Measurements from ENCODE around the gene TBC1D32. TPM values are rescaled to one million over a fixed set of nuclear protein-coding genes. Genes with fewer than 3 reads are reported as not detected.
"Not testable (repeated sequence)": the region's sequence is repeated elsewhere in the genome, so short reads cannot be mapped to it uniquely, and the experiment has no call there.

Gene TBC1D32
- total and polyA plus RNA-seq, 5 donors from 2014 or later = 2.2 to 6.0 (median 3.0) TPM

DNA sequence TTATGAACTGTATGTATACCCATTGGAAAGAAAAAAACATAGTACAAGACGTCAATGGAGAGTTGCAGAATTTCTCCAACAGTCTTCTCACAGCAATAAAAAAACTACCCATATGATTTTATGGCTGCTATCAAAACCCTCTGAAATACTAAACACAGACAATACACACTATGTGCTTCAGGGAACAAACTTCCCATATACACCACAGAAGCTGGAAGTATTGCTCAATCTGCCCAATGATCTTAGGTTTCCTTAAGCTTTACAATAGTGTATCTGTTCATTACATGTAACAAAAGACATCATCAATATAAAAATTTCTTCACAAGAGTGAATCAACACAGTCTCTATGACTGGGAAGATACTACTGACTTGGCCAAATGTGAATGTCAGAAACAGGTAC is 150.5 kb downstream of the TBC1D32 start:
- no peak for ATAC-seq (ENCODE audit: low read depth in 2 of 2)
- H3K9me3 ChIP-seq (ENCODE audit: control insufficient read depth in 2 of 2, low read length in 2 of 2) = no peaks in the 10 kb centered on the region
- H3K36me3 Mint-ChIP-seq = peaks cover 12% of the 10 kb centered on the region
- H3K9me3 Mint-ChIP-seq = peaks cover 0 to 7% (median 5%) of the 10 kb centered on the region in 7 donors
- no peaks in the 10 kb centered on the region for H3K27me3 ChIP-seq (ENCODE audit: control insufficient read depth, insufficient read depth, low read length)
- H3K4me3 ChIP-seq (ENCODE audit: low read depth, low read length) = no peak overlapping the region
- no peak overlapping the region for H3K27ac Mint-ChIP-seq
- H3K4me1 ChIP-seq (ENCODE audit: control insufficient read depth, insufficient read depth, low read length, poor library complexity, severe bottlenecking) = no peaks in the 10 kb centered on the region
- H3K4me3 Mint-ChIP-seq = no peak overlapping the region
- no peaks in the 10 kb centered on the region for H3K4me1 Mint-ChIP-seq
- H3K27ac ChIP-seq (ENCODE audit: insufficient read depth, low read length, poor library complexity, severe bottlenecking) = no peak overlapping the region
- no peaks in the 10 kb centered on the region for H3K27me3 Mint-ChIP-seq
- H3K36me3 ChIP-seq (ENCODE audit: control insufficient read depth, insufficient read depth, low read length) = no peaks in the 10 kb centered on the region
- no peak for DNase-seq

DNA sequence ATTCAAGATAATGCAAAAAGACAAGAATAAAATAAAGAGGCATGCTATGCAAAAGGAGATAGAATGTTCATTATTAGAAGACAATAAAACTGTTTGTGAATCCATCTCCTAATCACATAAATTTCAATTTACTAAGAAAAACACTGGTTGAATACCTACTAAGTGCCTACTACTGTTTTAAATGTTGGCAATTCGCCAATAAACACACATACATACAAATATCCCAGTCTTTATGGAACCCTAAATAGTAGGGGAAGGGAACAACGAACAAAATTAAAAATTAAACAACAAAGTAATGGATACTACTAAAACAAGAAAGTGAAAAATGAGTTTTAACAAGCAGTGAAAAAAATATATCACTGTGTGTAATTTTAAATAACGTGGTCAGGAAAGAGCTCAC is 158.5 kb downstream of the TBC1D32 start:
- Histone ChIP-seq H3K36me3 (ENCODE audit: control insufficient read depth, insufficient read depth, low read length) (no peaks in the 10 kb centered on the region), H3K4me3 (ENCODE audit: low read depth, low read length) (no peak overlapping the region), H3K27me3 (ENCODE audit: control insufficient read depth, insufficient read depth, low read length) (no peaks in the 10 kb centered on the region), H3K27ac (ENCODE audit: insufficient read depth, low read length, poor library complexity, severe bottlenecking) (no peak overlapping the region), H3K4me1 (ENCODE audit: control insufficient read depth, insufficient read depth, low read length, poor library complexity, severe bottlenecking) (no peaks in the 10 kb centered on the region), H3K9me3 (ENCODE audit: control insufficient read depth in 2 of 2, low read length in 2 of 2) (no peaks in the 10 kb centered on the region)
- Mint-ChIP-seq H3K4me3 (no peak overlapping the region), H3K4me1 (peaks cover 0 to 2% (median 0%) of the 10 kb centered on the region in 4 donors), H3K27me3 (no peaks in the 10 kb centered on the region), H3K9me3 (peaks cover 0 to 8% (median 2%) of the 10 kb centered on the region in 7 donors), H3K36me3 (peaks cover 15% of the 10 kb centered on the region), H3K27ac (no peak overlapping the region)
- no peak for ATAC-seq (ENCODE audit: low read depth in 2 of 2)
- DNase-seq = no peak

DNA sequence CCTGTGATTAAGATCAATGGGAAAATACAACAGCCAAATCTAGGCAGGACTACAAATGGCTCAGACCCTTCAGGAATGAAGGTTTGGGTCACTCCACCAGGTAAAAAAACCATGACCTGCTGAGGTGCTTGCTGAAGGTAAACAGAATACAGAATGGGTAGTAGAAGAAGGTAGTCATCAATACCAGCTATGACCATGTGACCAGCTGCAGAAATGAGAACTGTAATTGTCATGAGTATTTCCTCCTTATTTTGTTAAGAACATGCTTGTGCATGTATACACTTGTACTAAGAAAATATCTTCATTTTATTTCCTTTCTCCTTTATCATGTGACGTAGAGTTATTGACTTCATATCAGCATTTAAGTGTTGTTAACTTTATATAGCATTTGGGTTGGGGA is 161.8 kb downstream of the TBC1D32 start:
- H3K27ac Mint-ChIP-seq; H3K27me3 Mint-ChIP-seq; H3K4me3 ChIP-seq (ENCODE audit: low read depth, low read length); H3K9me3 ChIP-seq (ENCODE audit: control insufficient read depth in 2 of 2, low read length in 2 of 2); H3K27ac ChIP-seq (ENCODE audit: insufficient read depth, low read length, poor library complexity, severe bottlenecking); ATAC-seq (ENCODE audit: low read depth in 2 of 2); H3K36me3 ChIP-seq (ENCODE audit: control insufficient read depth, insufficient read depth, low read length); H3K27me3 ChIP-seq (ENCODE audit: control insufficient read depth, insufficient read depth, low read length); H3K4me3 Mint-ChIP-seq; DNase-seq; H3K4me1 ChIP-seq (ENCODE audit: control insufficient read depth, insufficient read depth, low read length, poor library complexity, severe bottlenecking); H3K4me1 Mint-ChIP-seq: not testable (repeated sequence)
- Mint-ChIP-seq H3K9me3 (peaks cover 0 to 12% (median 2%) of the 10 kb centered on the region in 7 donors), H3K36me3 (peaks cover 23% of the 10 kb centered on the region)

DNA sequence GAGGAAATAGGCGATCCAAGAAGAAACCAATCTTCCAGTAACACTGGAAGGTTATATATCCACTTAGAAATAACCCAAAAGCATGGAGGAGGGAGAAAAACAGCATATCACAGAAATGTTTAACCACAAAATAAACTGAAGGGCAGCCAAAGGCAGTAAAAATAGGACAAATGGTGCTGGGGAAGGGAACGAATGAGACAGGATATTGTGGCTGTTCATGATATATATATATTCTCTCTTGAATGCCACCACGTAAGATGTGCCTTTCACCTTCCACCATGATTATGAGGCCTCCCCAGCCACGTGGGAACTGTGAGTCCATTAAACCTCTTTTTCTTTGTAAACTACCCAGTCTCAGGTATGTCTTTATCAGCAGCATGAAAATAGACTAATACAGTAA is 162.4 kb downstream of the TBC1D32 start:
- Histone ChIP-seq H3K4me1 (ENCODE audit: control insufficient read depth, insufficient read depth, low read length, poor library complexity, severe bottlenecking) (no peaks in the 10 kb centered on the region), H3K27ac (ENCODE audit: insufficient read depth, low read length, poor library complexity, severe bottlenecking) (no peak overlapping the region), H3K36me3 (ENCODE audit: control insufficient read depth, insufficient read depth, low read length) (no peaks in the 10 kb centered on the region), H3K27me3 (ENCODE audit: control insufficient read depth, insufficient read depth, low read length) (no peaks in the 10 kb centered on the region), H3K4me3 (ENCODE audit: low read depth, low read length) (no peak overlapping the region), H3K9me3 (ENCODE audit: control insufficient read depth in 2 of 2, low read length in 2 of 2) (no peaks in the 10 kb centered on the region)
- peaks cover 0 to 2% (median 0%) of the 10 kb centered on the region in 4 donors for H3K4me1 Mint-ChIP-seq
- no peak for ATAC-seq (ENCODE audit: low read depth in 2 of 2)
- H3K4me3 Mint-ChIP-seq = no peak overlapping the region
- no peaks in the 10 kb centered on the region for H3K27me3 Mint-ChIP-seq
- peaks cover 0 to 12% (median 2%) of the 10 kb centered on the region in 7 donors for H3K9me3 Mint-ChIP-seq
- DNase-seq = no peak
- H3K36me3 Mint-ChIP-seq = peaks cover 18% of the 10 kb centered on the region
- no peak overlapping the region for H3K27ac Mint-ChIP-seq

DNA sequence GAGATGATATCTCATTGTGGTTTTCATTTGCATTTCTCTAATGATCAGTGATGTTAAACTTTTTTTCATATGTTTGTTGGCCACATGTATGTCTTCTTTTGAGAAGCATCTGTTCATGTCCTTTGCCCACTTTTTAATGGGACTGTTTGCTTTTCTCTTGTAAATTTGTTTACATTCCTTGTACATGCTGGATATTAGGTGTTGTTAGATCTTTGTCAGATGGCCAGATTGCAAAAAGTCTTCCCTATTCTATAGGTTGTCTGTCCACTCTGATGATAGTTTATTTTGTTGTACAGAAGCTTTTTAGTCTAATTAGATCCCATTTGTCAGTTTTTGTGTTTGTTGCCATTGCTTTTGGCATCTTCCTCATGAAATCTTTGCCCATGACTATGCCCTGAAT is 172.4 kb downstream of the TBC1D32 start:
- ATAC-seq (ENCODE audit: low read depth in 2 of 2) = no peak
- H3K4me1 Mint-ChIP-seq = no peaks in the 10 kb centered on the region
- no peak overlapping the region for H3K4me3 Mint-ChIP-seq
- DNase-seq = no peak
- Histone ChIP-seq H3K9me3 (ENCODE audit: control insufficient read depth in 2 of 2, low read length in 2 of 2) (no peaks in the 10 kb centered on the region), H3K4me1 (ENCODE audit: control insufficient read depth, insufficient read depth, low read length, poor library complexity, severe bottlenecking) (no peaks in the 10 kb centered on the region), H3K4me3 (ENCODE audit: low read depth, low read length) (no peak overlapping the region), H3K27ac (ENCODE audit: insufficient read depth, low read length, poor library complexity, severe bottlenecking) (no peak overlapping the region), H3K36me3 (ENCODE audit: control insufficient read depth, insufficient read depth, low read length) (peaks cover 11% of the 10 kb centered on the region), H3K27me3 (ENCODE audit: control insufficient read depth, insufficient read depth, low read length) (no peaks in the 10 kb centered on the region)
- no peaks in the 10 kb centered on the region for H3K27me3 Mint-ChIP-seq
- peaks cover 0 to 26% (median 9%) of the 10 kb centered on the region in 7 donors for H3K9me3 Mint-ChIP-seq
- no peak overlapping the region for H3K27ac Mint-ChIP-seq
- peaks cover 40% of the 10 kb centered on the region for H3K36me3 Mint-ChIP-seq

DNA sequence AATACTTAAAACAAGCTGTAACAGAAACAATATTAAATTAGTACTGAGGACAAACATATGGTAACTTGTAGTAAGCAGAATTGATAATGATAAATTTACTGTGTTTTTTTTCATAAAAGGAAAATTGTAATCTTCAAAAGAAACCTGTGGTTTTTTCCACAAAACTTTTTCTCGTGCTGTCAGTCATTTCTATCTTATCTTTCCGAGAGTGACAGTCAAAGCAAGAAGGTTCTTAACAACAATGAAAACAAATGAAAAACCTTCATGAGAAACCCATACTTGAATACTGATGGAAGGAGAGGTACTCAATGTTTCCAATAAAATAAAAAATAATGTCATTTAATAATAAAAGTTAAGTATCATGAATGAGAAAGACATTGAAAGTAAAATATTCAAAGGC is 174.0 kb downstream of the TBC1D32 start:
- Histone ChIP-seq H3K36me3 (ENCODE audit: control insufficient read depth, insufficient read depth, low read length) (peaks cover 11% of the 10 kb centered on the region), H3K4me3 (ENCODE audit: low read depth, low read length) (no peak overlapping the region), H3K9me3 (ENCODE audit: control insufficient read depth in 2 of 2, low read length in 2 of 2) (no peaks in the 10 kb centered on the region), H3K4me1 (ENCODE audit: control insufficient read depth, insufficient read depth, low read length, poor library complexity, severe bottlenecking) (no peaks in the 10 kb centered on the region), H3K27ac (ENCODE audit: insufficient read depth, low read length, poor library complexity, severe bottlenecking) (no peak overlapping the region), H3K27me3 (ENCODE audit: control insufficient read depth, insufficient read depth, low read length) (no peaks in the 10 kb centered on the region)
- Mint-ChIP-seq H3K36me3 (peaks cover 46% of the 10 kb centered on the region), H3K27ac (no peak overlapping the region), H3K9me3 (peaks cover 5 to 35% (median 12%) of the 10 kb centered on the region in 7 donors), H3K4me1 (no peaks in the 10 kb centered on the region), H3K27me3 (no peaks in the 10 kb centered on the region), H3K4me3 (no peak overlapping the region)
- no peak for ATAC-seq (ENCODE audit: low read depth in 2 of 2)
- no peak for DNase-seq

DNA sequence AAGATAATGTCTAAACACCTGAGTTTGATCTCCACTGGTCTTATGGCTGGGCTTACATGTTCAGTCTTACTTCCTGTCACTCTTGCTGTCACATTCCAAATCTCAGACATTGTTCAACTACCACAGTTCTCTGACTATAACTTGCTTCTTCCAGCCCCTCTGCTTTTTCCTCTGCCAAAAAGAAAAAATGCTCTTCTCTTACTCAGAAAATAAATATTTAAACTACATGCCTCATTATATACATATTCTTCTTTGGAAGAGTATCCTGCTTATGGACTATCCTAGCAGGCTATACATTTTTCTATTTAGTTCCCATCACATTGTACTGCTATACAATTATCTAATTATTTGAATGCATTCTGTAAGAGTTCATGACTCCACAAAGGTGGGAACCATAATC is 175.4 kb downstream of the TBC1D32 start:
- ATAC-seq (ENCODE audit: low read depth in 2 of 2) (no peak), DNase-seq (no peak)
- Histone ChIP-seq H3K4me1 (ENCODE audit: control insufficient read depth, insufficient read depth, low read length, poor library complexity, severe bottlenecking) (no peaks in the 10 kb centered on the region), H3K4me3 (ENCODE audit: low read depth, low read length) (no peak overlapping the region), H3K27ac (ENCODE audit: insufficient read depth, low read length, poor library complexity, severe bottlenecking) (no peak overlapping the region), H3K9me3 (ENCODE audit: control insufficient read depth in 2 of 2, low read length in 2 of 2) (peaks cover 0 to 4% of the 10 kb centered on the region in 2 experiments), H3K36me3 (ENCODE audit: control insufficient read depth, insufficient read depth, low read length) (peaks cover 11% of the 10 kb centered on the region), H3K27me3 (ENCODE audit: control insufficient read depth, insufficient read depth, low read length) (no peaks in the 10 kb centered on the region)
- Mint-ChIP-seq H3K9me3 (peaks cover 5 to 45% (median 14%) of the 10 kb centered on the region in 7 donors), H3K36me3 (peaks cover 59% of the 10 kb centered on the region), H3K4me3 (no peak overlapping the region), H3K27me3 (no peaks in the 10 kb centered on the region), H3K4me1 (no peaks in the 10 kb centered on the region), H3K27ac (no peak overlapping the region)

DNA sequence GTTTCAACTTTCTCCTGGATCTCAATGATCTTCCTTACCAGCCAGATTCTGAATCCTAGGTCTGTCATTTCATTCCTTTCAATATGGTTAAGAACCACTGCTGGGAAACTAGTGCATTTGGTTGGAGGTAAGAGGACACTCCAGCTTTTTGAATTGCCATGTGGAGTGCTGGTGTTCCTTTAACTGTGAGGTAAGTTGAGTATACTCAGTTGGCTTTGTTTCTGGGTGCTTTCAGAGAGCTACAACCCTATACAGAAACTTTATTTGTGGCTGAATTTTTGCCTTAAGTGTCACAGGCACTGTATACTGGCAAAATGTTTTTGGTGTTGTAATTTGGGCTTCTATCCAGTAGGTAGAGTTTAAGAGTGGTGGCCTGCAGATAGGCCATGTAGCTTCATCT is 175.8 kb downstream of the TBC1D32 start:
- Histone ChIP-seq H3K27me3 (ENCODE audit: control insufficient read depth, insufficient read depth, low read length) (no peaks in the 10 kb centered on the region), H3K36me3 (ENCODE audit: control insufficient read depth, insufficient read depth, low read length) (peaks cover 11% of the 10 kb centered on the region), H3K4me1 (ENCODE audit: control insufficient read depth, insufficient read depth, low read length, poor library complexity, severe bottlenecking) (no peaks in the 10 kb centered on the region), H3K4me3 (ENCODE audit: low read depth, low read length) (no peak overlapping the region), H3K9me3 (ENCODE audit: control insufficient read depth in 2 of 2, low read length in 2 of 2) (peaks cover 0 to 8% of the 10 kb centered on the region in 2 experiments), H3K27ac (ENCODE audit: insufficient read depth, low read length, poor library complexity, severe bottlenecking) (no peak overlapping the region)
- ATAC-seq (ENCODE audit: low read depth in 2 of 2) = no peak
- Mint-ChIP-seq H3K4me3 (no peak overlapping the region), H3K27me3 (no peaks in the 10 kb centered on the region), H3K27ac (no peak overlapping the region), H3K36me3 (peaks cover 61% of the 10 kb centered on the region), H3K4me1 (no peaks in the 10 kb centered on the region), H3K9me3 (peaks cover 5 to 45% (median 14%) of the 10 kb centered on the region in 7 donors)
- no peak for DNase-seq
